GM10248 (cell line): Measurements from ENCODE around the gene UBE2O.

Source experiments
- CTCF ChIA-PET: fragments of 300-600 bp; sonication (Branson Sonifier 250); formaldehyde crosslinking; extraction: SDS; loops from one replicate; lab custom pipeline; 2021; ENCODE audit warnings: antibody characterized with exemption; lab: Yijun Ruan, JAX
- POLR2A ChIA-PET: fragments of 350-650 bp; sonication (Branson Sonifier 250); formaldehyde crosslinking; extraction: SDS; loops from one replicate; lab custom pipeline; 2020; ENCODE audit warnings: antibody characterized with exemption; lab: Yijun Ruan, JAX
- DNase-seq: peaks from one replicate; pipeline ENCODE4 v3.0.0; 2012; ENCODE audit errors: extremely low spot score
- TF ChIP-seq, protein P1 (sequence below): IDR thresholded peaks from 2 replicates; pipeline ENCODE4 v1.5.1; 2012; ENCODE audit warnings: mild to moderate bottlenecking, low read depth; ENCODE audit errors: extremely low read depth, missing control alignments, control extremely low read depth

The UBE2O gene

GRCh38 chr17:76402711-76403110, 50.2 kb downstream of the UBE2O start:
- TF ChIP-seq, protein P1, sequence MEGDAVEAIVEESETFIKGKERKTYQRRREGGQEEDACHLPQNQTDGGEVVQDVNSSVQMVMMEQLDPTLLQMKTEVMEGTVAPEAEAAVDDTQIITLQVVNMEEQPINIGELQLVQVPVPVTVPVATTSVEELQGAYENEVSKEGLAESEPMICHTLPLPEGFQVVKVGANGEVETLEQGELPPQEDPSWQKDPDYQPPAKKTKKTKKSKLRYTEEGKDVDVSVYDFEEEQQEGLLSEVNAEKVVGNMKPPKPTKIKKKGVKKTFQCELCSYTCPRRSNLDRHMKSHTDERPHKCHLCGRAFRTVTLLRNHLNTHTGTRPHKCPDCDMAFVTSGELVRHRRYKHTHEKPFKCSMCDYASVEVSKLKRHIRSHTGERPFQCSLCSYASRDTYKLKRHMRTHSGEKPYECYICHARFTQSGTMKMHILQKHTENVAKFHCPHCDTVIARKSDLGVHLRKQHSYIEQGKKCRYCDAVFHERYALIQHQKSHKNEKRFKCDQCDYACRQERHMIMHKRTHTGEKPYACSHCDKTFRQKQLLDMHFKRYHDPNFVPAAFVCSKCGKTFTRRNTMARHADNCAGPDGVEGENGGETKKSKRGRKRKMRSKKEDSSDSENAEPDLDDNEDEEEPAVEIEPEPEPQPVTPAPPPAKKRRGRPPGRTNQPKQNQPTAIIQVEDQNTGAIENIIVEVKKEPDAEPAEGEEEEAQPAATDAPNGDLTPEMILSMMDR, result no peak
- POLR2A ChIA-PET, result no interaction called here
- no peak for DNase-seq
- CTCF ChIA-PET, result interaction anchor here (1.4 to 1.5 kb wide), 3 partner anchors 56 to 123 kb away, joined by 4 to 5 read pairs (median 4); no protein-coding TSS in a partner anchor

DNA sequence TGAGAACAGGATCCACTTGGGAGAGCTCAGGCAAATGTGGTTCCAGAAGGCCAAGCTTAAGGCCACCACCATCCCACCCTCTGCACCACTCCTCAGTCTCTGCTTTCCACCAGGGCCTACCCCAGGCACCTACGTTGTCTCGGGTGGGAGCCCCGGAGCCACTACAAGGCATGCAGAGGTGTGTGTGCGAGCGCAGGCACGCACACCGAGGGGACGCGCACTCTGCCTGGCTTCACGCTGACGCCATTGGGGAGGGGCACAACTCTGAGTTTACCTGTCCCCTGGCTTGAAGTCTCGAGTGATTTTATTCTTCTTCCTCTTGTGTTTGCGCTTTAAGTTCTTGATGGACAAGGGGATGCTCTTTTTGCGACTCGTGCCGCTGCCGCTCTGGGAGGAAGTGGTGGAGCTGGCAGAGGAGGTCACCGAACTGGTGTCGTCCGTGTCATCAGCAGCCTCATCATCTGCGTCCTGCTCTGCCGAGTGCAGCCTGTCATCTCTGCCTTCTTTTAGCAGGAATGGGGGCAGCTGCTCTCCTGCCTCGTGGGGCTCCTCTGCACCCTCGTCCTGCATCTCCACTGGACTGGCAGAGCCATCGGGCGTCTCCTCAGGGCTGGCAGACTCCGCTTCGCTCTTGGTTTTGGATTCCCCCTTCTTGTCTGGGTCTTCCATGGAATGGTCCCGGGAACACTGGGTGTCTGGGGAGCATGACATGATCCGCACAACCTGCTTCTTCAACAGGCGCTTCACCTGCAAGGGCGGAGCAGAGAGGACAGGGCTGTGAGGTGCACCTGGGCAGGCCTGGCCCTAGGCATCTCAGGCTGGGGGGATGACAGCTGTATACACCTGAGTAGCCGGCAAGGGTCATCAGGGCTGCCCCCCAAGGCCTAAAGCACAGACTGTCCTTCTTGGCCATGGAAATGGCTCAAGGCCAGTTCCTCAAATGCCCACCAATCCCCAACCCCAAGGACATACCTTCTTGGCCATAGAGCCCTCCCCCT, 53.5 kb downstream of the UBE2O start:
- POLR2A ChIA-PET, result no interaction called here
- TF ChIP-seq, protein P1, result no peak
- no peak for DNase-seq
- CTCF ChIA-PET, result interaction anchor here (1.0 to 9.6 kb wide), 25 partner anchors 10 to 386 kb away, joined by 3 to 203 read pairs (median 10); partner anchors contain the start of genes PRPSAP1, QRICH2 and SPHK1

DNA sequence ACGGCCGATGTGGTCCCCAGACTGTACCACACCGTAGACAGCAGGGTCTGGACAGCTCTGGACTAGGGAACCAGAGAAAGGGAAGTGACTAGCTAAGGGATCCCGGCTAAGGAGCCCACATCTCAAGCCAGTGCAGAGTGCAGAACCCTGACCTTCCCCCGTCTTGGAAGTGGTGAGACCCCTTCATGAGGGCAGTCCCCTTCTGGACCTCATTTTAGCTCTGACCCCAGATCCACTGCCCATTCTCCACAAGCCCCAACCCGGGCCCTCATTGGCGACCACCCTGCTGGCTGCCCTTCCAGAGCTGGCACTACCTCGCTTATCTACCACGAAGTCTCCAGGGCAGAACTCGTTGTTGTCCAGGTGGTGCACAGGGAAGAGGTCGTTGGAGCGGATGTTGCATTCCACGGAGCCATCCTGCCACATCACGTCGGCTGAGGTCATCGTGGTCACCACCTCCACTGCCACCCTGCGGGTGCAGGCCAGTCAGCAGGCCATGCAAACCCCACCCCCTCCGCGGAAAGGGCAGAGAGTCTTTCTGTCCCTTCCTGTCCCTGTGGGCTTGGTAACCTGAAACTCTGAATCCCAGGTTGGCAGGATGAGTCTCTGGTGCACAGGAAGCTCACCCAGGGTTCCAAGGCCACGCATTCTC, 54.3 kb downstream of the UBE2O start:
- ChIA-PET POLR2A (no interaction called here), CTCF (interaction anchor here (0.6 to 9.6 kb wide), 53 partner anchors 10 to 385 kb away, joined by 3 to 203 read pairs (median 7); partner anchors contain the start of genes EXOC7, PRPSAP1, QRICH2 and SPHK1)
- no peak for DNase-seq
- TF ChIP-seq, protein P1, result no peak

- DNase-seq, result peak; percentile 89
- POLR2A ChIA-PET, result interaction anchor here (0.6 kb wide), 1 partner anchor 66 kb away, joined by 4 read pairs; no protein-coding TSS in a partner anchor
- CTCF ChIA-PET, result interaction anchor here (0.6 to 9.6 kb wide), 64 partner anchors 11 to 658 kb away, joined by 3 to 203 read pairs (median 6); partner anchors contain the start of genes EXOC7, PRPSAP1, QRICH2 and SPHK1
- TF ChIP-seq, protein P1, result peak; percentile 96
These were observed 55.0 kb downstream of the UBE2O start for GRCh38 chr17:76397687-76398522.

DNA sequence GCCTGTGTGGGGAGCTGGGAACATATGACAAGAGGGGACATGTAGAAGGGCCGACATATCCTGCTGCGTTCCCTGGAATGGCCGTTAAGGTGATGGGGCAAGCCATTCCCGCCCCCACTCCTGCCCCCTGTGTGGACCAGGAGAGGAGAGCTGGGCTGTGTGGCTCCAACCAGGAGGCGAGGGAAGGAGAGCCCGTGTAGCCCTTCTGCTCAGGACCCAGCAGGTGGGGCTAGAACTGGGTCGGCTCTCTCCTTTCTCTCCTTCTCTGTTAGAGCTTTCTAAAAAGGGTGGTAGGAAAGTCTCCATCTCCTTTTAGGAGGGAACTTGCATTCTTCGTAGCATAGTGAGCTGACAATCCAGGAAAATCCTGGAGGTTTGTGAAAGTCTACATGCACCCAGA, 55.8 kb downstream of the UBE2O start:
- CTCF ChIA-PET, result interaction anchor here (0.6 to 9.6 kb wide), 51 partner anchors 11 to 659 kb away, joined by 3 to 203 read pairs (median 7); partner anchors contain the start of genes PRPSAP1, QRICH2, SPHK1 and UBE2O
- no peak for DNase-seq
- POLR2A ChIA-PET, result no interaction called here
- TF ChIP-seq, protein P1, result no peak
